M059J (cell line): ENCODE results near the gene BRWD1. TPM values are rescaled to one million over a fixed set of nuclear protein-coding genes. Genes with fewer than 3 reads are reported as not detected.
A peak's percentile ranks its signal among the peaks of the same experiment; 100 is the strongest.
"Not testable (repeated sequence)": the region's sequence is repeated elsewhere in the genome, so short reads cannot be mapped to it uniquely, and the experiment has no call there.

ENCODE experiments used
- DNase-seq: peaks from one replicate; pipeline ENCODE4 v3.0.0-alpha.2; 2012; ENCODE audit warnings: low read depth
- total RNA-seq: library from RNA; depleted of rRNA; stranded (reverse); fragments of >200 nt; shearing (Covaris generic); gene quantifications from 2 replicates; pipeline ENCODE4 v1.2.3, GENCODE V29; 2014

BRWD1 gene
- total RNA-seq, 1 experiment from 2014 or later, result 39.5 TPM

GRCh38 chr21:39173716-39174680 is 139.4 kb downstream of the BRWD1 start:
- no peak for DNase-seq

GRCh38 chr21:39169906-39170305 is 143.5 kb downstream of the BRWD1 start:
- no peak for DNase-seq

GRCh38 chr21:39168800-39169199 is 144.6 kb downstream of the BRWD1 start:
- no peak for DNase-seq

DNA sequence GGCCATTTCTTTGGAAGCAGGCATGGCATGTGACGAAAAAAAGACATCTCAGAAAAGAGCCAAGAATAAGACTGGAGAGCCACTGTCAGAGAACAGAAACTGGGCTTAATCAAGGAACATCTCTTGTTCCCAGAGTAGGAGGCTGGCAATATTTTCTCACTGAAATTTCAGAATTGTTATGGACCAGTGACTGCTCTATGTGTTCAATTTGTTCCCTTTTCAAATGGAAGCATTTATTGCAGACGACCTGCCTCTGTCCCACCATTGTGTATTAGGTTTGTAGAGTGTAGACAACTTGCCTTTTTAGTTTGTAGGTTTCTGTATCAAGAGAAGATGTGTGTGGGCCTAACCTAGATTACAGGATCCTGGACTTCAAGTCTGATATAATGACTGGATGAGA is 148.9 kb downstream of the BRWD1 start:
- DNase-seq, result no peak

DNA sequence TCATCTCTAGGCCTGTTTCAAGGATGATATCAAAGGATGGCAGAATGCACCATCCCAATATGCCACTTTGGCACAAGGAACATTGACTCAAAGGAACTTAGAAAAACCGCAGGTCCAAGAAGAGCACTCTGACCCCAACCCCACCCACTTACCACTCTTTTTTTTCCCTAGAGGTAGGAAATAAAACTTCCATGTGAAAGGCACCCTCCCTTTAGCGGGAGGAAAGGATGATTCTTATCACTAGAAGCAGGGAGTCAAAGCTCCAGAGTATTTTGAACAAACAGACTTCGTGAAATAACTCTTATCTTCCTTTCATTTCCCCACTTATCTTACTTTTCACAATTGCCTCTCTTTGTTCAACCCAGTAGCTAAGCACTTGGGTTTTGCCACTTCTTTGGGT is 152.4 kb downstream of the BRWD1 start:
- DNase-seq, result peak; percentile 31

GRCh38 chr21:39159342-39160063 is 153.9 kb downstream of the BRWD1 start:
- no peak for DNase-seq

GRCh38 chr21:39157241-39157640 is 156.2 kb downstream of the BRWD1 start:
- DNase-seq, result not testable (repeated sequence)

DNA sequence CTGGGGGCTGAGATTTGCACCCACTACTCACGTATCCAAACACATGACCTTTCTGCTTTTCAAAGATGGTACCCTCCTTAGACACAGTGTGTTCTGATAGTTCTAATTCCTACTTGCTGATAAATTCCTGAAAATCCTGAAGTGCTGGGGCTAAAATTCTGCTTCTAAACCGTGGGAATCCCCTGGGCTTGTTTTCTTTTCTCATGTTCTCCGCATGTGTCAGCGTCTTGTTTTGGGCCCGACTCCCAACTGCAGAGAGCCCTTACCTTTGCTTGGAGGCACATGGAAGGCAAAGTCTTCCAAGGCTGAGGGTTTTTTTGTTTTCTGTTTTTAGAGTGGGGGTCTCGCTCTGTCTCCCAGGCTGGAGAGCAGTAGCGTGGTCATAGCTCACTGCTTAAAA is 157.4 kb downstream of the BRWD1 start:
- peak; percentile 71 for DNase-seq

DNA sequence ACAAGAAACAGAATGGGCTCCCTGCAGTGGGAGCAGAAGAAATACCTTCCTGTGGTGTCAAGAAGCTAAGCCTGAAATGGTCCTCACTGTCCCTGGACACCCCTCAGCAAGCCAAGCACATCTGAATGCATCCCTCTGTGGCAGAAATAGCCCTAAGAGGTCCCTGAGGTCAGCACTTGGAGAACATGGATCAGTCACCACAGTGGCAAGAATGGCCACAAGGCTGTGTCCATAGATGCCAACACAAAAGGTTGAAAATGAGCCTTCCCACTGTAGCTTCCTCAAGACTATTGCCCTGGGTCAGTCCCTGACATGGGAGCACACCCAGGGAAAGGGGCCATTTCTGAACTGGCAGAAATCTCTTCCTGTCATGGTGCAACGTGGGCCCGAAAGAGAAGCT is 157.9 kb downstream of the BRWD1 start:
- DNase-seq, result no peak

GRCh38 chr21:39153842-39154241 is 159.6 kb downstream of the BRWD1 start:
- DNase-seq, result peak; percentile 28

GRCh38 chr21:39153373-39153772 is 160.1 kb downstream of the BRWD1 start:
- peak; percentile 29 for DNase-seq

GRCh38 chr21:39152271-39152670 is 161.2 kb downstream of the BRWD1 start:
- no peak for DNase-seq

GRCh38 chr21:39150877-39151276 is 162.6 kb downstream of the BRWD1 start:
- DNase-seq, result no peak

GRCh38 chr21:39150316-39150715 is 163.1 kb downstream of the BRWD1 start:
- DNase-seq, result no peak

DNA sequence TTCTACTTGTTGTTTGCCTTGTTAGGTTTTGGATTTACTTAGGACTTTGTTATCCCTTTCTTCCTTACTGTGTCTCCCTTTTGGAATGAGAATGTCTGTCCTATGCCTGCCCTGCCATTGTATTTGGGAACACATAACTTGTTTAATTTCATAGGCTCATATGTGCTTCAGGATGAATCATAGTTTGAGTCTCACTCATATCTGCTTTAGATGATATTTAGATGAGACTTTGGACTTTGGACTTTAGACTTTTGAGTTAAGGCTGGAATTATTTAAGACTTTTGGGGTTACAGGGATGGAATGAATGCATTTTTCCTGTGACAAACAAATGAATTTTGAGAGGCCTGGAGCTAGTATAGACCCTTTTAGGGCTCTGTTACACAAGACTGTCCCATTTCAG is 163.6 kb downstream of the BRWD1 start:
- no peak for DNase-seq

- DNase-seq, result no peak
These were observed 164.5 kb downstream of the BRWD1 start for GRCh38 chr21:39148975-39149374.

GRCh38 chr21:39144191-39144590 is 169.2 kb downstream of the BRWD1 start:
- peak; percentile 20 for DNase-seq

DNA sequence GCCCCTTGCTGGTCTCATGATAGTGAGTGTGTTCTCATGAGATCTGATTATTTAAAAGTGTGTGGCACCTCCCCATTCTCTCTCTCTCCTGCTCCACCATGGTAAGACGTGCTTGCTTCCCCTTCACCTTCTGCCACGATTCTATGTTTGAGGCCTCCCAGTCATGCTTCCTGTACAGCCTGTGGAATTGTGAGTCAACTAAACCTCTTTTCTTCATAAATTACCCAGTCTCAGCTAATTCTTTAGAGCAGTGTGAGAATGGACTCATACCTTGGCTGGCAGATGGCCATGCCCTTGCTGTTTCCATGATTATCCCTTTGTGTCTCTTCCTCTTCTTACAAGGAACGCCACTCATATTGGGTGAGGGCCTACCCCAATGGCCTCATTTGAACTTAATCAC is 170.5 kb downstream of the BRWD1 start:
- DNase-seq, result peak; percentile 39

GRCh38 chr21:39141502-39141901 is 171.9 kb downstream of the BRWD1 start:
- DNase-seq, result no peak

- DNase-seq, result peak; percentile 91
These were observed 175.9 kb downstream of the BRWD1 start for GRCh38 chr21:39137248-39138178.

- DNase-seq, result peak; percentile 93
These were observed 176.7 kb downstream of the BRWD1 start for GRCh38 chr21:39136711-39137110.

GRCh38 chr21:39136138-39136537 is 177.3 kb downstream of the BRWD1 start:
- peak; percentile 54 for DNase-seq
